CD4-positive, alpha-beta T cell (primary cell): ENCODE results near the gene SPIN2A. TPM values are rescaled to one million over a fixed set of nuclear protein-coding genes. Genes with fewer than 3 reads are reported as not detected.
A peak's percentile ranks its signal among the peaks of the same experiment; 100 is the strongest.
"Not testable (repeated sequence)": the region's sequence is repeated elsewhere in the genome, so short reads cannot be mapped to it uniquely, and the experiment has no call there.

ENCODE experiments used
- ATAC-seq: fragments of 200-7000 bp; cut with Tn5 transposase; one replicate; pipeline ENCODE4 v1.10.0; 2022; ENCODE audit warnings: mild to moderate bottlenecking; ENCODE audit not compliant: poor library complexity
- CTCF ChIA-PET: fragments of 350-600 bp; sonication (Branson Sonifier 250); formaldehyde crosslinking; loops from one replicate; lab custom pipeline; 2021; ENCODE audit warnings: antibody characterized with exemption, inconsistent platforms; lab: Charles Lee
- POLR2A ChIA-PET: fragments of 350-600 bp; sonication (Branson Sonifier 250); formaldehyde crosslinking; loops from one replicate; lab custom pipeline; 2021; ENCODE audit warnings: antibody characterized with exemption, inconsistent platforms; lab: Charles Lee
- DNase-seq, 14 experiments: peaks; one replicate each; pipeline ENCODE4 v3.0.0-alpha.2; 2013 to 2020; ENCODE audit warnings: mixed read lengths in 2 of 14
- H3K27ac ChIP-seq, 2 donors: one replicate each; pipeline versions ENCODE4 v1.5.1 to v1.7.0; 2013; ENCODE audit warnings: low read length in 2 of 2, low read depth in 1 of 2, mild to moderate bottlenecking in 1 of 2
- H3K27me3 ChIP-seq, 2 experiments: 1 replicate in 1 of 2; 2 replicates in 1 of 2; pipeline versions ENCODE4 v1.6.1 to v1.7.0; 2013; ENCODE audit warnings: low read length in 2 of 2, control low read depth in 1 of 2, mild to moderate bottlenecking in 1 of 2, moderate library complexity in 1 of 2; ENCODE audit not compliant: insufficient read depth in 2 of 2, control insufficient read depth in 1 of 2
- H3K36me3 ChIP-seq: one replicate; pipeline ENCODE4 v1.6.1; 2013; ENCODE audit warnings: low read length, control low read depth; ENCODE audit not compliant: insufficient read depth
- H3K4me1 ChIP-seq: one replicate; pipeline ENCODE4 v1.6.1; 2013; ENCODE audit warnings: low read length, control low read depth; ENCODE audit not compliant: insufficient read depth
- H3K4me3 ChIP-seq: one replicate; pipeline ENCODE4 v1.5.1; 2013; ENCODE audit warnings: mild to moderate bottlenecking, low read length, moderate library complexity
- H3K9me3 ChIP-seq, 2 experiments: 1 replicate in 1 of 2; 2 replicates in 1 of 2; pipeline versions ENCODE4 v1.6.1 to v1.7.0; 2013; ENCODE audit warnings: low read length in 2 of 2, mild to moderate bottlenecking in 2 of 2, control low read depth in 1 of 2, moderate library complexity in 1 of 2; ENCODE audit not compliant: control insufficient read depth in 1 of 2, insufficient read depth in 1 of 2
- H3K27ac Mint-ChIP-seq: one replicate; pipeline ENCODE4 v1.8.0; 2020; ENCODE audit warnings: mixed read lengths
- H3K27me3 Mint-ChIP-seq: one replicate; pipeline ENCODE4 v1.8.0; 2021; ENCODE audit warnings: mixed read lengths
- H3K36me3 Mint-ChIP-seq: one replicate; pipeline ENCODE4 v1.8.0; 2021; ENCODE audit warnings: low read depth, mixed read lengths
- H3K4me1 Mint-ChIP-seq: one replicate; pipeline ENCODE4 v1.8.0; 2021; ENCODE audit warnings: low read depth, mixed read lengths
- H3K4me3 Mint-ChIP-seq: one replicate; pipeline ENCODE4 v1.8.0; 2020; ENCODE audit warnings: mild to moderate bottlenecking, mixed read lengths
- H3K9me3 Mint-ChIP-seq: one replicate; pipeline ENCODE4 v1.8.0; 2020; ENCODE audit warnings: mixed read lengths
- CTCF ChIP-seq: fragments of 200-600 bp; IDR thresholded peaks from one replicate; pipeline ENCODE4 v1.8.0; 2022; ENCODE audit warnings: antibody characterized with exemption, mild to moderate bottlenecking
- intact Hi-C, 2 experiments: fragments of 100-400 bp; cut with DNase I in 1 of 2; cut with micrococcal nuclease in 1 of 2; formaldehyde crosslinking; loops; one replicate each; pipeline versions ENCODE4 v1.15.1 to v1.9.0; 2023 to 2025; cut with DNase I, micrococcal nuclease
- total RNA-seq, 174 experiments: library from RNA in 2 of 174; stranded (reverse) in 2 of 174; gene quantifications; one replicate each; pipeline ENCODE4 v1.2.3 and lab custom pipeline; 2021 to 2026

The SPIN2A gene
- total RNA-seq, 2 experiments from 2014 or later = 0.49 to 1.1 TPM

DNA sequence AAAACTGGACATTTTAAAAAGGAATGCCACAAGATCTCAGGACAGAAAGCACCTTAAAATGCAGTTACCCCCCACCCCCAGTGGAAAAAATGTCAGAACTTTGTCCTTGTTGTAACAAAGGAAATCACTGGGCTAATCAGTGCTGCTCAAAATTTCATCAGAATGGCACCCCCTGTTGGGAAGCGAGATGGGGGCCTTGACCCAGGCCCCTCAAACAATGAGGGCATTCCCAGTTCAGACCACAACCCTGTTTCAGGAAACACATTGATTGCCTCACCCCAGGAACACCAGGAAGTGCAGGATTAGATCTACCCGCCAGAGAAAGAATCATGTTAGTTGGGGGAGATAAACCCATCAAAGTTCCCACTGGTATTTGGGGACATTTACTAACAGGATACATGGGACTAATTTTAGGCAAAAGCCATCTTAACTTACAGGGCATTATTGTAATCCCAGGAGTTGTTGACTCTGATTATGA, 32.2 kb downstream of the SPIN2A start:
- H3K4me3 Mint-ChIP-seq = no peak overlapping the region
- H3K9me3 Mint-ChIP-seq = no peaks in the 10 kb centered on the region
- no peak overlapping the region for H3K27ac Mint-ChIP-seq
- ChIA-PET CTCF (no interaction called here), POLR2A (no interaction called here)
- no peak for DNase-seq
- Histone ChIP-seq H3K9me3 (peaks cover 3 to 9% of the 10 kb centered on the region in 2 experiments), H3K36me3 (no peaks in the 10 kb centered on the region), H3K4me1 (no peaks in the 10 kb centered on the region), H3K27me3 (no peaks in the 10 kb centered on the region), H3K4me3 (no peak overlapping the region), H3K27ac (no peak overlapping the region)
- TF ChIP-seq CTCF = no peak
- peaks cover 58% of the 10 kb centered on the region for H3K36me3 Mint-ChIP-seq
- H3K4me1 Mint-ChIP-seq = no peaks in the 10 kb centered on the region
- H3K27me3 Mint-ChIP-seq = no peaks in the 10 kb centered on the region
- intact Hi-C loops = no loop called here
- ATAC-seq = no peak

DNA sequence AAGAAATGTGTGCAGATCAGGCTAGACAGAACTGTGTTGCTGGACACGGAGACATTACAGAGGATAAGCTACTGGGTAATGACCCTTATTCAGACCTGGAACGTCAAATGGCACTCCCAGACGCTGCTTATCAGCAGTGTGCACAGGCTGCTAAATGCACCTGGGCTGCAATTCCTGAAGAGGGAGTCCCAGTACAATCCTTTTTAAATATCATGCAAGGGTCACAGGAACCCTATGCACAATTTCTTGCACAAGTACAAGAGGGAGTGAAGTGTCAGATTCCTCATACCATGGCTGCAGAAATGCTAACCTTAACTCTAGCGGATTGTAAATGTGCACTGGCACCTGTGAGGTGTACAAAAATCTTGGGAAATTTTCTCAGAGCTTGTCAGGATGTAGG, 32.8 kb downstream of the SPIN2A start:
- Mint-ChIP-seq H3K36me3 (peaks cover 58% of the 10 kb centered on the region), H3K9me3 (no peaks in the 10 kb centered on the region), H3K27me3 (no peaks in the 10 kb centered on the region), H3K4me1 (no peaks in the 10 kb centered on the region), H3K4me3 (no peak overlapping the region), H3K27ac (no peak overlapping the region)
- ATAC-seq = no peak
- peaks cover 3 to 14% of the 10 kb centered on the region in 2 experiments for H3K9me3 ChIP-seq
- no peaks in the 10 kb centered on the region for H3K36me3 ChIP-seq
- H3K27ac ChIP-seq = no peak overlapping the region
- H3K27me3 ChIP-seq = no peaks in the 10 kb centered on the region
- no peak for TF ChIP-seq CTCF
- intact Hi-C loops = no loop called here
- ChIA-PET CTCF (no interaction called here), POLR2A (no interaction called here)
- no peak for DNase-seq
- H3K4me1 ChIP-seq = no peaks in the 10 kb centered on the region
- H3K4me3 ChIP-seq = no peak overlapping the region

- no peaks in the 10 kb centered on the region for H3K9me3 Mint-ChIP-seq
- intact Hi-C loops = no loop called here
- CTCF ChIA-PET = no interaction called here
Measured at GRCh38 chrX:57103489-57103888, 33.7 kb downstream of the SPIN2A start.

DNA sequence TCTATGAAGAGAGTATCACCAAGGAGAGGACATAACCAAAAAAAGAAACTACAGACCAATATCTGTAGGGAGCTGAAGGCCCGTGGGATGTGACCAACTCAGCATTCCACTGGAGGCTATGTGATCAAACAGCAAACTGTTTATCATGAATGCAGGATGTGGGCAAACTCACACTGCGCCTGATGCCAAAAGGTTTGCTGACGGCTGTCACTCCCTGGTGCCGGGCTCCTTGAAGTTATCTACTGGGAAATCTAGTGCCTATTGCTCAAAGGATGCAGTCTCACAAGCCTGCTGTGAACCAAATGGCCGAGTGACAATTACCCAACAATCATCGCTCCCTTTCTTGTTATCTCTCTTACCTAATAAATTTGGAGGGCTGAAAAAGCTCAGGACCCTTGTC, 34.3 kb downstream of the SPIN2A start:
- CTCF ChIA-PET, H3K4me3 Mint-ChIP-seq, H3K36me3 ChIP-seq, H3K27ac ChIP-seq, H3K27me3 Mint-ChIP-seq, H3K27me3 ChIP-seq, H3K4me1 ChIP-seq, ATAC-seq, H3K9me3 Mint-ChIP-seq, intact Hi-C loops, H3K4me1 Mint-ChIP-seq, POLR2A ChIA-PET, H3K4me3 ChIP-seq, H3K27ac Mint-ChIP-seq: not testable (repeated sequence)
- H3K36me3 Mint-ChIP-seq = peaks cover 58% of the 10 kb centered on the region
- H3K9me3 ChIP-seq = peaks cover 3 to 19% of the 10 kb centered on the region in 2 experiments
- DNase-seq = peak in 1 of 14 experiments; percentile 37

More at GRCh38 chrX:57103489-57103888, 33.7 kb downstream of the SPIN2A start:
- ATAC-seq = no peak
- H3K27me3 Mint-ChIP-seq = no peaks in the 10 kb centered on the region
- no peak for TF ChIP-seq CTCF
- no peak overlapping the region for H3K27ac Mint-ChIP-seq
- Histone ChIP-seq H3K36me3 (no peaks in the 10 kb centered on the region), H3K9me3 (peaks cover 3 to 19% of the 10 kb centered on the region in 2 experiments), H3K27me3 (no peaks in the 10 kb centered on the region), H3K4me3 (no peak overlapping the region), H3K27ac (no peak overlapping the region), H3K4me1 (no peaks in the 10 kb centered on the region)
- DNase-seq = no peak
- POLR2A ChIA-PET = no interaction called here
- no peaks in the 10 kb centered on the region for H3K4me1 Mint-ChIP-seq
- no peak overlapping the region for H3K4me3 Mint-ChIP-seq
- H3K36me3 Mint-ChIP-seq = peaks cover 58% of the 10 kb centered on the region
